D721Med (cell line): Measurements from ENCODE around the gene MSRB2.
"Not testable (repeated sequence)": the region's sequence is repeated elsewhere in the genome, so short reads cannot be mapped to it uniquely, and the experiment has no call there.

ENCODE experiments used
- DNase-seq: peaks from one replicate; pipeline ENCODE4 v3.0.0; 2011; ENCODE audit warnings: low spot score; ENCODE audit not compliant: insufficient read length
- FAIRE-seq: peaks from 2 replicates; lab custom pipeline; 2011; peaks lifted over from hg19 to GRCh38; lab: Jason Lieb, UNC
- TF ChIP-seq, protein P1 (sequence below): IDR thresholded peaks from 2 replicates; pipeline ENCODE4 v1.5.1; 2012; ENCODE audit warnings: mild to moderate bottlenecking, control low read depth; ENCODE audit not compliant: insufficient read depth; ENCODE audit errors: missing control alignments

Gene MSRB2

GRCh38 chr10:23070913-23071218 is 24.5 kb upstream of the MSRB2 start:
- no peak for FAIRE-seq
- no peak for DNase-seq
- TF ChIP-seq, protein P1, sequence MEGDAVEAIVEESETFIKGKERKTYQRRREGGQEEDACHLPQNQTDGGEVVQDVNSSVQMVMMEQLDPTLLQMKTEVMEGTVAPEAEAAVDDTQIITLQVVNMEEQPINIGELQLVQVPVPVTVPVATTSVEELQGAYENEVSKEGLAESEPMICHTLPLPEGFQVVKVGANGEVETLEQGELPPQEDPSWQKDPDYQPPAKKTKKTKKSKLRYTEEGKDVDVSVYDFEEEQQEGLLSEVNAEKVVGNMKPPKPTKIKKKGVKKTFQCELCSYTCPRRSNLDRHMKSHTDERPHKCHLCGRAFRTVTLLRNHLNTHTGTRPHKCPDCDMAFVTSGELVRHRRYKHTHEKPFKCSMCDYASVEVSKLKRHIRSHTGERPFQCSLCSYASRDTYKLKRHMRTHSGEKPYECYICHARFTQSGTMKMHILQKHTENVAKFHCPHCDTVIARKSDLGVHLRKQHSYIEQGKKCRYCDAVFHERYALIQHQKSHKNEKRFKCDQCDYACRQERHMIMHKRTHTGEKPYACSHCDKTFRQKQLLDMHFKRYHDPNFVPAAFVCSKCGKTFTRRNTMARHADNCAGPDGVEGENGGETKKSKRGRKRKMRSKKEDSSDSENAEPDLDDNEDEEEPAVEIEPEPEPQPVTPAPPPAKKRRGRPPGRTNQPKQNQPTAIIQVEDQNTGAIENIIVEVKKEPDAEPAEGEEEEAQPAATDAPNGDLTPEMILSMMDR, result no peak

DNA sequence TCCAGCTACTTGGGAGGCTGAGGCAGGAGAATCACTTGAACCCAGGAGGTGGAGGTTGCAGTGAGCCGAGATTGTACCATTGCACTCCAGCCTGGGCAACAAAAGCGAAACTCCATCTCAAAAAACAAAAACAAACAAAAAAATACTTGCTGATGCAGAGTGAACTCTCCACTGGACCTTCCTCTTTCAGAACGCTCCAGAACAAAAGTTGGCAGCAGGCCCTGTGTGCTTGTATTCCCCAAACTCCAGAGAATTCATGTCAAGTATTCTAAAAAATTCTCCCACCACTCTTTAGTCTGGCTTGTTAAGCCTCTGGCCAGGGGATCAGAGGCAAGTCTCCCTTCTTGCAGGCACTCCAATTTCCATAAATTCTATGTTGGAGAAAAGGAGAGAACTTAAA is 22.8 kb upstream of the MSRB2 start:
- not testable (repeated sequence) for DNase-seq, FAIRE-seq

- TF ChIP-seq, protein P1, result no peak
These were observed 21.9 kb upstream of the MSRB2 start for GRCh38 chr10:23073527-23073926.

DNA sequence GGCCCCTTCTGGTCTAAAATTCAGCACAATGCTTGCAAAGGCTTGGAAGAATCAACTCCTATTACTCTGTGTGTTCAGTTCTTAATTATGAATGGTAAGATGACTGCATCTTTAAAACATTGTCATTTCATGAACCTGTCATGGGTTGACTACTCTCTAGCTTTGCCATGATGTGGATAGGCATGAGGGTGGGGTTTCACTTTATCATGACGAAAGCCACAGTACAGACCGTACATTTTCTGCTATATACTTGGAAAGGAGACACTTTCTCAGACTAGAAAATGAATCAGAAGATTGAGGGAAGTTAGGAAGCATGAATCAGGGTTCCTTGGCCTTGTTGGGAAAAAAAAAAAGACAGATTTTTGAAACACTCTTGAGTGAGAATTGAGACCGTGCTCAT is 19.7 kb upstream of the MSRB2 start:
- DNase-seq (no peak), FAIRE-seq (no peak)
- TF ChIP-seq, protein P1, result no peak

More at GRCh38 chr10:23073527-23073926, 21.9 kb upstream of the MSRB2 start:
- FAIRE-seq (no peak), DNase-seq (no peak)

- TF ChIP-seq, protein P1, result no peak
- FAIRE-seq (no peak), DNase-seq (no peak)
These were observed 17.3 kb upstream of the MSRB2 start for GRCh38 chr10:23078114-23078513.

GRCh38 chr10:23079700-23080099 is 15.7 kb upstream of the MSRB2 start:
- no peak for DNase-seq
- FAIRE-seq, result no peak
- TF ChIP-seq, protein P1, result no peak

GRCh38 chr10:23080262-23080661 is 15.1 kb upstream of the MSRB2 start:
- DNase-seq (no peak), FAIRE-seq (no peak)
- TF ChIP-seq, protein P1, result no peak

GRCh38 chr10:23081221-23081750 is 14.1 kb upstream of the MSRB2 start:
- FAIRE-seq, result no peak
- TF ChIP-seq, protein P1, result no peak
- no peak for DNase-seq
